GM21528 (cell line): ENCODE results near the gene SRM.
"Not testable (repeated sequence)": the region's sequence is repeated elsewhere in the genome, so short reads cannot be mapped to it uniquely, and the experiment has no call there.

Experiments used
- ATAC-seq: cut with Tn5 transposase; IDR thresholded peaks from one replicate; pipeline ENCODE4 v1.9.1; 2021; ENCODE audit warnings: mild to moderate bottlenecking, moderate library complexity; ENCODE audit not compliant: unreplicated experiment, low FRiP score

Gene SRM

GRCh38 chr1:11024154-11024873 is 35.5 kb downstream of the SRM start:
- ATAC-seq = no peak

GRCh38 chr1:11023201-11023600 is 36.6 kb downstream of the SRM start:
- ATAC-seq = no peak

GRCh38 chr1:11019971-11020370 is 39.8 kb downstream of the SRM start:
- no peak for ATAC-seq

- ATAC-seq = not testable (repeated sequence)
Measured at GRCh38 chr1:11019358-11019757, 40.5 kb downstream of the SRM start.

- peak; percentile 4 for ATAC-seq
Measured at GRCh38 chr1:11013160-11013531, 46.7 kb downstream of the SRM start.

- ATAC-seq = peak; percentile 87
Measured at GRCh38 chr1:11012260-11013159, 47.3 kb downstream of the SRM start, which contains the start of gene TARDBP. TSS of gene TARDBP (plus strand) at chr1:11012654. CDS start at chr1:11013728, 1,074 bp downstream.
